WTC11 (cell line): ENCODE measurements around the gene EPX. TPM values are rescaled to one million over a fixed set of nuclear protein-coding genes. Genes with fewer than 3 reads are reported as not detected.
A peak's percentile ranks its signal among the peaks of the same experiment; 100 is the strongest.

ENCODE experiments used
- ATAC-seq: fragments of 200-7000 bp; cut with Tn5 transposase; 2 replicates; pipeline ENCODE4 v1.10.0; 2021; ENCODE audit warnings: mild to moderate bottlenecking, moderate library complexity
- CTCF ChIA-PET: fragments of 300-600 bp; sonication (Branson Sonifier 250); formaldehyde crosslinking; loops from one replicate; lab custom pipeline; 2021; ENCODE audit warnings: antibody characterized with exemption; lab: Charles Lee
- POLR2A ChIA-PET: fragments of 350-600 bp; sonication (Branson Sonifier 250); formaldehyde crosslinking; loops from one replicate; lab custom pipeline; 2021; ENCODE audit warnings: antibody characterized with exemption; lab: Charles Lee
- DNase-seq: peaks from one replicate; pipeline ENCODE4 v3.0.0; 2021; ENCODE audit warnings: low spot score
- H3K27ac Mint-ChIP-seq: 2 replicates; pipeline ENCODE4 v1.8.0; 2021; ENCODE audit warnings: mixed read lengths
- H3K27me3 Mint-ChIP-seq: 2 replicates; pipeline ENCODE4 v1.8.0; 2021; ENCODE audit warnings: low read depth, mild to moderate bottlenecking, moderate library complexity, mixed read lengths
- H3K36me3 Mint-ChIP-seq: 2 replicates; pipeline ENCODE4 v1.8.0; 2021; ENCODE audit warnings: mixed read lengths
- H3K4me1 Mint-ChIP-seq: 2 replicates; pipeline ENCODE4 v1.8.0; 2022; ENCODE audit warnings: mixed read lengths
- H3K4me3 Mint-ChIP-seq: 2 replicates; pipeline ENCODE4 v1.8.0; 2021; ENCODE audit warnings: mild to moderate bottlenecking, moderate library complexity, mixed read lengths
- H3K9me3 Mint-ChIP-seq: 2 replicates; pipeline ENCODE4 v1.8.0; 2021; ENCODE audit warnings: mixed read lengths
- CREB1 ChIP-seq: sonication (generic); formaldehyde crosslinking; IDR thresholded peaks from 2 replicates; pipeline ENCODE4 v1.8.0; 2023; ENCODE audit warnings: mild to moderate bottlenecking, missing genetic modification reagents
- EMX1 ChIP-seq: fragments of 250-450 bp; sonication (Bioruptor Pico); IDR thresholded peaks from 2 replicates; pipeline ENCODE4 v1.8.0; 2021; ENCODE audit warnings: mild to moderate bottlenecking
- GABPB1 ChIP-seq: sonication (generic); formaldehyde crosslinking; IDR thresholded peaks from 2 replicates; pipeline ENCODE4 v1.8.1; 2023; ENCODE audit warnings: mild to moderate bottlenecking, missing genetic modification reagents
- MXD4 ChIP-seq: fragments of 250-450 bp; sonication (Bioruptor Pico); IDR thresholded peaks from 2 replicates; pipeline ENCODE4 v1.8.0; 2021; ENCODE audit warnings: mild to moderate bottlenecking, moderate library complexity, borderline replicate concordance
- NFATC4 ChIP-seq: fragments of 250-450 bp; sonication (Bioruptor Pico); IDR thresholded peaks from 2 replicates; pipeline ENCODE4 v1.9.0; 2021; ENCODE audit warnings: mild to moderate bottlenecking
- SOX15 ChIP-seq: fragments of 250-450 bp; sonication (Bioruptor Pico); IDR thresholded peaks from 2 replicates; pipeline ENCODE4 v1.9.0; 2021; ENCODE audit warnings: mild to moderate bottlenecking
- ZNF121 ChIP-seq: sonication (generic); formaldehyde crosslinking; IDR thresholded peaks from 2 replicates; pipeline ENCODE4 v1.8.0; 2023; ENCODE audit warnings: missing genetic modification reagents
- ZNF317 ChIP-seq: sonication (generic); formaldehyde crosslinking; IDR thresholded peaks from 2 replicates; pipeline ENCODE4 v1.8.1; 2023; ENCODE audit warnings: low read depth, mild to moderate bottlenecking, moderate library complexity, missing genetic modification reagents, borderline replicate concordance
- total RNA-seq: library from RNA; stranded (reverse); gene quantifications from 3 replicates; pipeline ENCODE4 v1.2.3, GENCODE V29; 2021
- TF ChIP-seq, protein P1 (sequence below): fragments of 250-450 bp; sonication (Bioruptor Pico); IDR thresholded peaks from 2 replicates; pipeline ENCODE4 v2.1.2; 2022; ENCODE audit warnings: mild to moderate bottlenecking, moderate library complexity
- TF ChIP-seq, protein P2 (sequence below): sonication (generic); formaldehyde crosslinking; IDR thresholded peaks from 2 replicates; pipeline ENCODE4 v1.8.0; 2022; ENCODE audit warnings: mild to moderate bottlenecking, missing genetic modification reagents
- TF ChIP-seq, protein P3 (sequence below): sonication (generic); formaldehyde crosslinking; IDR thresholded peaks from 2 replicates; pipeline ENCODE4 v1.8.1; 2023; ENCODE audit warnings: mild to moderate bottlenecking, moderate library complexity, missing genetic modification reagents
- TF ChIP-seq, protein P4 (sequence below): sonication (generic); formaldehyde crosslinking; IDR thresholded peaks from 2 replicates; pipeline ENCODE4 v1.8.1; 2022; ENCODE audit warnings: low read depth, mild to moderate bottlenecking, moderate library complexity, missing genetic modification reagents, borderline replicate concordance
- TF ChIP-seq, protein P5 (sequence below): sonication (generic); formaldehyde crosslinking; IDR thresholded peaks from 2 replicates; pipeline ENCODE4 v1.8.0; 2023; ENCODE audit warnings: missing genetic modification reagents, mild to moderate bottlenecking, borderline replicate concordance
- TF ChIP-seq, protein P6 (sequence below): sonication (generic); formaldehyde crosslinking; IDR thresholded peaks from 2 replicates; pipeline ENCODE4 v1.8.1; 2023; ENCODE audit warnings: mild to moderate bottlenecking, missing genetic modification reagents, moderate library complexity

Gene EPX
- total RNA-seq, 1 experiment from 2014 or later = not detected

DNA sequence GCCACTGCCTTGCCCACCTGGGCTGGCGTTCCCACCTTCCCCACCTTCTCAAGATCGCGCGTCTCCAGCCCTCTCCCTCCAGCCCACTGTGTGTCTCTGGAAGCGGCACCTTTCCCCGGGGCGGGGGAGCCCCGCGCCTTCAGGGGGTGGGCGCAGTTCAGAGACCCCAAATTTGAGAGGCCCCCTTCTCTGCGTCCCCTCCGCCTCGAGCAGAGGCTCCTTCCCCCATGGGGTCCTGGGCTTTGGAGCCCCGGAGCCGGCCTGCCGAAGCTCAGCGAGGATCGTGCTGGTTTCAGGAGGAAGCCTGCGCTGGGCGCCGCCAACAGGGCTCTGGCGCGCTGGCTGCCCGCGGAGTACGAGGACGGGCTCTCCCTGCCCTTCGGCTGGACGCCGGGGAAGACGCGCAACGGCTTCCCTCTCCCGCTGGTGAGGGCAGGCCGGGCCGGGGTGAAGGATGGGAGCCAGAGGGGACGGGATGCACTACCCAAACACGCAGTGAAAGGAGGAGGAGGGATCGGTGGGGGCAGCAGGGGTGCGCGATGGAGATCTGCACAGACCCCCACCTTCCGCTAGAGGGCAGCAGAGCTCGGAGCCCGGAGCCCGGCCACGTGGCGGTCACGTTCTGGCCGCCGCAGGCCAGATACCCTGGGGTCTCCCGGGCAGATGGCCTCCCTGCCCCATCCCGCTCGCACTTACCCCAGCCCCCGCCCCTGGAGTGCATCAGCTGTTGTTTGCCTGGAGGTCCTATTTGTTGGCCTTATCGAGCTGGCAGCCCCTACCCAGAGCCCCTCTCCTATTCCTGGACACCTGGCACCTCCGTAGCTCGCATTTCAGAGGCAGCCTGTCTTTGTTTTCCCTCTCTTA, 57.0 kb downstream of the EPX start (continued):
- TF ChIP-seq ZNF317 (CRISPR knock-in tag) (peak; percentile 81), ZNF121 (CRISPR knock-in tag) (peak; percentile 43; the same call in 1 of the 2 replicates), CREB1 (CRISPR knock-in tag) (peak; percentile 98), NFATC4 (no peak), EMX1 (CRISPR knock-in tag) (no peak), SOX15 (no peak)
- TF ChIP-seq, protein P1, sequence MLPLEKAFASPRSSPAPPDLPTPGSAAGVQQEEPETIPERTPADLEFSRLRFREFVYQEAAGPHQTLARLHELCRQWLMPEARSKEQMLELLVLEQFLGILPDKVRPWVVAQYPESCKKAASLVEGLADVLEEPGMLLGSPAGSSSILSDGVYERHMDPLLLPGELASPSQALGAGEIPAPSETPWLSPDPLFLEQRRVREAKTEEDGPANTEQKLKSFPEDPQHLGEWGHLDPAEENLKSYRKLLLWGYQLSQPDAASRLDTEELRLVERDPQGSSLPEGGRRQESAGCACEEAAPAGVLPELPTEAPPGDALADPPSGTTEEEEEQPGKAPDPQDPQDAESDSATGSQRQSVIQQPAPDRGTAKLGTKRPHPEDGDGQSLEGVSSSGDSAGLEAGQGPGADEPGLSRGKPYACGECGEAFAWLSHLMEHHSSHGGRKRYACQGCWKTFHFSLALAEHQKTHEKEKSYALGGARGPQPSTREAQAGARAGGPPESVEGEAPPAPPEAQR (CRISPR knock-in tag) = no peak
- TF ChIP-seq, protein P2, sequence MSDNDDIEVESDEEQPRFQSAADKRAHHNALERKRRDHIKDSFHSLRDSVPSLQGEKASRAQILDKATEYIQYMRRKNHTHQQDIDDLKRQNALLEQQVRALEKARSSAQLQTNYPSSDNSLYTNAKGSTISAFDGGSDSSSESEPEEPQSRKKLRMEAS (CRISPR knock-in tag) = peak; percentile 100
- TF ChIP-seq, protein P3, sequence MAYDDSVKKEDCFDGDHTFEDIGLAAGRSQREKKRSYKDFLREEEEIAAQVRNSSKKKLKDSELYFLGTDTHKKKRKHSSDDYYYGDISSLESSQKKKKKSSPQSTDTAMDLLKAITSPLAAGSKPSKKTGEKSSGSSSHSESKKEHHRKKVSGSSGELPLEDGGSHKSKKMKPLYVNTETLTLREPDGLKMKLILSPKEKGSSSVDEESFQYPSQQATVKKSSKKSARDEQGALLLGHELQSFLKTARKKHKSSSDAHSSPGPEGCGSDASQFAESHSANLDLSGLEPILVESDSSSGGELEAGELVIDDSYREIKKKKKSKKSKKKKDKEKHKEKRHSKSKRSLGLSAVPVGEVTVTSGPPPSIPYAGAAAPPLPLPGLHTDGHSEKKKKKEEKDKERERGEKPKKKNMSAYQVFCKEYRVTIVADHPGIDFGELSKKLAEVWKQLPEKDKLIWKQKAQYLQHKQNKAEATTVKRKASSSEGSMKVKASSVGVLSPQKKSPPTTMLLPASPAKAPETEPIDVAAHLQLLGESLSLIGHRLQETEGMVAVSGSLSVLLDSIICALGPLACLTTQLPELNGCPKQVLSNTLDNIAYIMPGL (CRISPR knock-in tag) = peak; percentile 83
- TF ChIP-seq, protein P4, sequence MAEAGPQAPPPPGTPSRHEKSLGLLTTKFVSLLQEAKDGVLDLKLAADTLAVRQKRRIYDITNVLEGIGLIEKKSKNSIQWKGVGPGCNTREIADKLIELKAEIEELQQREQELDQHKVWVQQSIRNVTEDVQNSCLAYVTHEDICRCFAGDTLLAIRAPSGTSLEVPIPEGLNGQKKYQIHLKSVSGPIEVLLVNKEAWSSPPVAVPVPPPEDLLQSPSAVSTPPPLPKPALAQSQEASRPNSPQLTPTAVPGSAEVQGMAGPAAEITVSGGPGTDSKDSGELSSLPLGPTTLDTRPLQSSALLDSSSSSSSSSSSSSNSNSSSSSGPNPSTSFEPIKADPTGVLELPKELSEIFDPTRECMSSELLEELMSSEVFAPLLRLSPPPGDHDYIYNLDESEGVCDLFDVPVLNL (CRISPR knock-in tag) = peak; percentile 86
- TF ChIP-seq, protein P5, sequence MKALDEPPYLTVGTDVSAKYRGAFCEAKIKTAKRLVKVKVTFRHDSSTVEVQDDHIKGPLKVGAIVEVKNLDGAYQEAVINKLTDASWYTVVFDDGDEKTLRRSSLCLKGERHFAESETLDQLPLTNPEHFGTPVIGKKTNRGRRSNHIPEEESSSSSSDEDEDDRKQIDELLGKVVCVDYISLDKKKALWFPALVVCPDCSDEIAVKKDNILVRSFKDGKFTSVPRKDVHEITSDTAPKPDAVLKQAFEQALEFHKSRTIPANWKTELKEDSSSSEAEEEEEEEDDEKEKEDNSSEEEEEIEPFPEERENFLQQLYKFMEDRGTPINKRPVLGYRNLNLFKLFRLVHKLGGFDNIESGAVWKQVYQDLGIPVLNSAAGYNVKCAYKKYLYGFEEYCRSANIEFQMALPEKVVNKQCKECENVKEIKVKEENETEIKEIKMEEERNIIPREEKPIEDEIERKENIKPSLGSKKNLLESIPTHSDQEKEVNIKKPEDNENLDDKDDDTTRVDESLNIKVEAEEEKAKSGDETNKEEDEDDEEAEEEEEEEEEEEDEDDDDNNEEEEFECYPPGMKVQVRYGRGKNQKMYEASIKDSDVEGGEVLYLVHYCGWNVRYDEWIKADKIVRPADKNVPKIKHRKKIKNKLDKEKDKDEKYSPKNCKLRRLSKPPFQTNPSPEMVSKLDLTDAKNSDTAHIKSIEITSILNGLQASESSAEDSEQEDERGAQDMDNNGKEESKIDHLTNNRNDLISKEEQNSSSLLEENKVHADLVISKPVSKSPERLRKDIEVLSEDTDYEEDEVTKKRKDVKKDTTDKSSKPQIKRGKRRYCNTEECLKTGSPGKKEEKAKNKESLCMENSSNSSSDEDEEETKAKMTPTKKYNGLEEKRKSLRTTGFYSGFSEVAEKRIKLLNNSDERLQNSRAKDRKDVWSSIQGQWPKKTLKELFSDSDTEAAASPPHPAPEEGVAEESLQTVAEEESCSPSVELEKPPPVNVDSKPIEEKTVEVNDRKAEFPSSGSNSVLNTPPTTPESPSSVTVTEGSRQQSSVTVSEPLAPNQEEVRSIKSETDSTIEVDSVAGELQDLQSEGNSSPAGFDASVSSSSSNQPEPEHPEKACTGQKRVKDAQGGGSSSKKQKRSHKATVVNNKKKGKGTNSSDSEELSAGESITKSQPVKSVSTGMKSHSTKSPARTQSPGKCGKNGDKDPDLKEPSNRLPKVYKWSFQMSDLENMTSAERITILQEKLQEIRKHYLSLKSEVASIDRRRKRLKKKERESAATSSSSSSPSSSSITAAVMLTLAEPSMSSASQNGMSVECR (CRISPR knock-in tag) = peak; percentile 98
- TF ChIP-seq, protein P6, sequence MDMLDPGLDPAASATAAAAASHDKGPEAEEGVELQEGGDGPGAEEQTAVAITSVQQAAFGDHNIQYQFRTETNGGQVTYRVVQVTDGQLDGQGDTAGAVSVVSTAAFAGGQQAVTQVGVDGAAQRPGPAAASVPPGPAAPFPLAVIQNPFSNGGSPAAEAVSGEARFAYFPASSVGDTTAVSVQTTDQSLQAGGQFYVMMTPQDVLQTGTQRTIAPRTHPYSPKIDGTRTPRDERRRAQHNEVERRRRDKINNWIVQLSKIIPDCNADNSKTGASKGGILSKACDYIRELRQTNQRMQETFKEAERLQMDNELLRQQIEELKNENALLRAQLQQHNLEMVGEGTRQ = peak; percentile 82
- TF ChIP-seq, all 79 proteins: peak for 54

DNA sequence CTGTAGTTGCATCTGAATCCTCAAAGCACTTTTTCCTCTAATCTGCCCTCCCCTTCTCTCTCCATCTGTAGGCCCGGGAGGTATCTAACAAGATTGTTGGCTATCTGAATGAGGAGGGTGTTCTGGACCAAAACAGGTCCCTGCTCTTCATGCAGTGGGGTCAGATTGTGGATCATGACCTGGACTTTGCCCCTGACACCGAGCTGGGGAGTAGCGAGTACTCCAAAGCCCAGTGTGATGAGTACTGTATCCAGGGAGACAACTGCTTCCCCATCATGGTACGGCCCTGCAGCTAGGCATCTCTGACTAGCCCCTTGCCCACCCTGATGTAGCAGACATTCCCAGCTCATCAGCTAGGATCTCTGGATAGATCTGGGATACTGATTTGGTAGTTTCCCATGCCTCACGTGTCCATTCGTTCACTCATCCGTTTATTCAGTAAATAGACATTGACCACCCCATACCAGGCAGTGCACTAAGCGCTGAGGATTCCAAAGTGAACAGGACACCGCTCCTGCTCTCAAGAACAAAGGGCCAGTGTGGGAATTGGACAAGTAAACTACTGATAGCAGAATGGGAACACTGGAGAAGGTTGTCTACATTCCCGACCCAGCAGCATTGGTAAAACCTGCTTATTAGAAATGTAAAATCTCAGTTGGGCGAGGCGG, 58.0 kb downstream of the EPX start:
- no peak for ATAC-seq
- POLR2A ChIA-PET = no interaction called here
- Mint-ChIP-seq H3K36me3 (peaks cover 5% of the 10 kb centered on the region), H3K27ac (no peak overlapping the region), H3K9me3 (peaks cover 7% of the 10 kb centered on the region), H3K4me1 (peaks cover 16% of the 10 kb centered on the region), H3K4me3 (no peak overlapping the region), H3K27me3 (peaks cover 93% of the 10 kb centered on the region)
- TF ChIP-seq MXD4 (CRISPR knock-in tag) (no peak), GABPB1 (CRISPR knock-in tag) (0 out of 2 replicates have a peak, but pooled peaks have one; percentile 10)
- DNase-seq = no peak
- CTCF ChIA-PET = interaction anchor here (0.6 to 2.0 kb wide), 30 partner anchors 9 to 1382 kb away, joined by 3 to 31 read pairs (median 6); partner anchors contain the start of genes HSF5, LPO, MKS1 and RNF43
